Ovary (tissue), 9 donors: Measurements from ENCODE around the gene ALG2. TPM values are rescaled to one million over a fixed set of nuclear protein-coding genes. Genes with fewer than 3 reads are reported as not detected.

ENCODE experiments used
- DNase-seq, 5 donors: peaks; one replicate each; pipeline ENCODE4 v3.0.0-alpha.2; 2019 to 2020
- H3K27ac ChIP-seq, 2 donors: fragments of 200-600 bp; one replicate each; pipeline versions ENCODE4 v1.5.1 to v1.8.0; 2019 to 2022
- H3K27me3 ChIP-seq: fragments of 200-600 bp; one replicate; pipeline ENCODE4 v1.8.0; 2022
- H3K36me3 ChIP-seq: fragments of 200-600 bp; sonication (generic); one replicate; pipeline ENCODE4 v1.5.1; 2019
- H3K4me1 ChIP-seq: one replicate; pipeline ENCODE4 v1.8.1; 2013; ENCODE audit warnings: mild to moderate bottlenecking, moderate library complexity; ENCODE audit not compliant: insufficient read depth
- H3K4me3 ChIP-seq: fragments of 200-600 bp; sonication (generic); one replicate; pipeline ENCODE4 v1.5.1; 2017
- H3K9me3 ChIP-seq, 2 donors: fragments of 200-600 bp in 1 of 2; sonication (generic) in 1 of 2; one replicate each; pipeline versions ENCODE4 v1.5.1 to v1.8.1; 2013 to 2019; ENCODE audit warnings: mild to moderate bottlenecking in 1 of 2, moderate library complexity in 1 of 2
- CTCF ChIP-seq, 3 donors: fragments of 450-650 bp in 2 of 3; fragments of 200-600 bp in 1 of 3; IDR thresholded peaks; one replicate each; pipeline versions ENCODE4 v1.5.1 to v1.8.0; 2016 to 2022; ENCODE audit warnings: antibody characterized with exemption in 3 of 3, mild to moderate bottlenecking in 1 of 3
- EP300 ChIP-seq: sonication (generic); formaldehyde crosslinking; IDR thresholded peaks from one replicate; pipeline ENCODE4 v1.6.1; 2017; ENCODE audit warnings: antibody characterized with exemption
- POLR2A ChIP-seq: fragments of 450-650 bp; IDR thresholded peaks from one replicate; pipeline ENCODE4 v1.6.1; 2017; ENCODE audit warnings: antibody characterized with exemption, mild to moderate bottlenecking, moderate library complexity
- WGBS, 3 donors: extraction: QIAGEN DNeasy Blood & Tissue Kit in 1 of 3; methylation state at CpG; one replicate each; pipeline versions ENCODE4 v1.1.5 to v1.1.7; 2013 to 2017; 5-methylcytosine and 5-hydroxymethylcytosine counted together
- intact Hi-C, 4 donors: fragments of 100-400 bp; cut with DNase I; formaldehyde crosslinking; loops; one replicate each; pipeline versions ENCODE4 v1.11.0 to v1.15.1; 2022 to 2023
- polyA plus RNA-seq, 2 donors: library from polyadenylated mRNA; stranded (reverse); fragments of 200-250 nt in 1 of 2; fragments of 350-450 nt in 1 of 2; fragmentation: Illumina TruSeq in 1 of 2; extraction: RNeasy Lipid Tissue Mini Kit (QIAGEN cat#74804) in 1 of 2; gene quantifications; one replicate each; pipeline ENCODE4 v1.2.3, GENCODE V29; 2013 to 2014
- total RNA-seq, 7 donors: library from RNA; depleted of rRNA in 2 of 7; stranded (reverse); fragments of >200 nt in 2 of 7; fragmentation: NEBNext Ultra II Directional in 3 of 7; extraction: Animal tissue kit (Norgen Biotek cat#: 25700) in 3 of 7; gene quantifications; one replicate each; pipeline versions ENCODE4 v1.1.0 to v1.2.4, GENCODE V29; 2016 to 2023
- donor health status: DM: no; HTN: no; CAD: no; lungs with moderate emphysema.
- donor health status: DM: no; HTN: no; CAD: no.
- donor health status: Bipolar disorder and iron deficiency.
- donor health status: DM: yes; HTN: yes; CAD: no.
- donor health status: DM: no; HTN: no; CAD: no.
- donor health status: DM: yes; HTN: yes; CAD: no.

ALG2 gene
- total and polyA plus RNA-seq, 9 donors, result 21.8 to 60.1 (median 37.3) TPM

DNA sequence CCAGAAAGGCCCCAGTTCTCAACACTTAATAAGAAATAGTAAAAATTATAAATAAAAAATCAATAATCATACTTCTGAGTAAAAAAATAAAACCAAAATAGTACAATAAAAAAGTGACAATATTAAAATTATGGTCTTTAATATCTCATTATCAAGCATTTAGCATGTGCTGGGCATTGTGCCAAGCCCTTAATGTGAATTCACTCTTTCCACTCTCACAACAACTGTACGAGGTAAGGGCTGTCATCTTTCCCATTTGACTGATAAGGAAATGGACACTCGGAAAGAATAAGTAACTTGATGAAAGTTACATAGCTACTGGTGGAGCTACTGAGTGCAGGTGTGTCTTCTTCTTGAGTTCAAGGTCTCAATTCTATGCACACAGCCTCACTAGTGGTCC is 43.9 kb upstream of the ALG2 start:
- DNase-seq, result no peak
- Histone ChIP-seq H3K4me1 (peaks cover 3% of the 10 kb centered on the region), H3K27me3 (no peaks in the 10 kb centered on the region), H3K4me3 (no peak overlapping the region), H3K27ac (no peak overlapping the region), H3K9me3 (no peaks in the 10 kb centered on the region), H3K36me3 (no peaks in the 10 kb centered on the region)
- intact Hi-C loops, result no loop called here
- 61 to 64% (median 63%) methylated on average over 2 of the region's 2 CpGs for WGBS, 3 donors
- no peak for TF ChIP-seq EP300
- no peak for TF ChIP-seq CTCF (IDR thresholded peaks at IDR 0.05)
- no peak for TF ChIP-seq POLR2A

DNA sequence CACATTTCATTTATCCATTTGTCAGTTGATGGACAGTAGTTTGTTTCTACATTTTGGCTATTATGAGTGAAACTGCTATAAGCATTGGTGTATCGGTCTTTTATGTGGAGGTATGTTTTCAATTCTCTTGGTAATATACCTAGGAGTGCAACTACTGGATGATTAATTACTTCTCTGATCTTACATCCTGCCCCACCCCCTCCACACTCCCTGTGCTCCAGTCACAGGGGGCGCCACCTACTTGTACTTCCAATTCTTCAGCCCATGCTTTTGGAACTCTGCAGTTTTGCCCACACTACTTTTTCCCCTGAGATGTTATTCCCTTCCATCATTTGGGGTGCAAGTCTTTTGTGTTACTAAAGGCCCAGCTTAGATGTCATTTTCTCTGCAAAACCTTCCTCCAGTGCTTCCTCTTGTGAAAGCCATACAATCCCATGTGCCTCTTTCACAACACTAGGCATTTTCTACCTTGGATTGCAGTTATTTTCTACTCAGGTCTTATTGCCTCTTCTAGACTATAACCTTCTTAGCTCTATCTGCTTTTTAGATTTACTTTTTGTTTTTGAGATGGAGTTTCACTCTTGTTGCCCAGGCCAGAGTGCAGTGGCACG is 42.4 kb upstream of the ALG2 start:
- Histone ChIP-seq H3K27ac (no peak overlapping the region), H3K36me3 (no peaks in the 10 kb centered on the region), H3K9me3 (no peaks in the 10 kb centered on the region), H3K4me1 (peaks cover 7% of the 10 kb centered on the region), H3K4me3 (no peak overlapping the region), H3K27me3 (no peaks in the 10 kb centered on the region)
- no peak for DNase-seq
- no peak for TF ChIP-seq CTCF (IDR thresholded peaks at IDR 0.05)
- TF ChIP-seq POLR2A, result no peak
- no peak for TF ChIP-seq EP300
- WGBS, 3 donors, result 93% methylated on average over 3 of the region's 3 CpGs
- intact Hi-C loops, result no loop called here

- H3K27me3 ChIP-seq, result no peaks in the 10 kb centered on the region
- 86 to 90% (median 88%) methylated on average over 7 of the region's 7 CpGs for WGBS, 3 donors
- H3K4me3 ChIP-seq, result no peak overlapping the region
- no peaks in the 10 kb centered on the region for H3K36me3 ChIP-seq
- H3K27ac ChIP-seq, result no peak overlapping the region
- TF ChIP-seq EP300 (no peak), POLR2A (no peak), CTCF (IDR thresholded peaks at IDR 0.05) (no peak)
- H3K9me3 ChIP-seq, result no peaks in the 10 kb centered on the region
- peaks cover 7% of the 10 kb centered on the region for H3K4me1 ChIP-seq
- no peak for DNase-seq
- intact Hi-C loops, result no loop called here
Observed at GRCh38 chr9:99262949-99263418, 41.2 kb upstream of the ALG2 start.

- Histone ChIP-seq H3K27ac (no peak overlapping the region), H3K27me3 (no peaks in the 10 kb centered on the region), H3K4me3 (no peak overlapping the region), H3K9me3 (no peaks in the 10 kb centered on the region), H3K36me3 (no peaks in the 10 kb centered on the region), H3K4me1 (peaks cover 7% of the 10 kb centered on the region)
- TF ChIP-seq POLR2A (no peak), CTCF (IDR thresholded peaks at IDR 0.05) (no peak), EP300 (no peak)
- intact Hi-C loops, result no loop called here
- DNase-seq, result no peak
- WGBS, 3 donors, result 76 to 85% (median 80%) methylated on average over 2 of the region's 2 CpGs
Observed at GRCh38 chr9:99261923-99262322, 40.2 kb upstream of the ALG2 start.
